GM12878 (cell line): ENCODE measurements around the gene FLYWCH2.

Experiments
- CREM ChIP-seq: IDR thresholded peaks from 2 replicates; pipeline ENCODE4 v1.6.1; 2014; ENCODE audit warnings: antibody characterized with exemption, low read depth
- CTCF ChIP-seq, 3 experiments: IDR thresholded peaks in 2 of 3; conservative IDR thresholded peaks in 1 of 3; 2 replicates each; pipeline ENCODE4 v1.5.1; 2011; ENCODE audit warnings: low read depth in 3 of 3, low read length in 3 of 3, mild to moderate bottlenecking in 3 of 3, control low read depth in 2 of 3, moderate library complexity in 2 of 3, inconsistent platforms in 1 of 3, mixed read lengths in 1 of 3; ENCODE audit not compliant: control insufficient read depth in 2 of 3, insufficient read depth in 1 of 3; ENCODE audit errors: extremely low read depth in 1 of 3
- EZH2 ChIP-seq: IDR thresholded peaks from 2 replicates; pipeline ENCODE4 v1.6.1; 2012; ENCODE audit warnings: low read depth, mild to moderate bottlenecking, control low read depth, inconsistent platforms, low read length, borderline replicate concordance; ENCODE audit not compliant: control insufficient read depth
- FOS ChIP-seq: IDR thresholded peaks from 3 replicates; pipeline ENCODE4 v1.6.1; 2011; ENCODE audit warnings: borderline replicate concordance; ENCODE audit not compliant: insufficient read length; ENCODE audit errors: extremely low read depth
- MXI1 ChIP-seq: fragments of 150-350 bp; IDR thresholded peaks from 2 replicates; pipeline ENCODE4 v1.6.1; 2011; ENCODE audit warnings: low read depth, mild to moderate bottlenecking, inconsistent platforms, low read length, improper control_type of control experiment
- MYC ChIP-seq: IDR thresholded peaks from 2 replicates; pipeline ENCODE4 v1.6.1; 2011; ENCODE audit warnings: mild to moderate bottlenecking, low read length, moderate library complexity, inconsistent platforms; ENCODE audit not compliant: insufficient read depth, insufficient replicate concordance, insufficient read length, severe bottlenecking
- POLR2A ChIP-seq: IDR thresholded peaks from 2 replicates; pipeline ENCODE4 v1.6.1; 2011; ENCODE audit warnings: low read depth, mild to moderate bottlenecking, low read length
- RAD21 ChIP-seq: IDR thresholded peaks from 2 replicates; pipeline ENCODE4 v1.6.1; 2011; ENCODE audit warnings: mild to moderate bottlenecking, low read depth, low read length, moderate library complexity; ENCODE audit not compliant: insufficient read depth
- SIN3A ChIP-seq: IDR thresholded peaks from 2 replicates; pipeline ENCODE4 v1.6.1; 2012; ENCODE audit warnings: low read depth, low read length, improper control_type of control experiment
- SPI1 ChIP-seq: IDR thresholded peaks from 2 replicates; pipeline ENCODE4 v1.6.1; 2011; ENCODE audit warnings: low read depth, mild to moderate bottlenecking, low read length, moderate library complexity, borderline replicate concordance; ENCODE audit not compliant: insufficient read depth
- SUZ12 ChIP-seq: fragments of 200-600 bp; sonication (generic); IDR thresholded peaks from one replicate; pipeline ENCODE4 v1.6.1; 2018; ENCODE audit warnings: antibody characterized with exemption, mild to moderate bottlenecking; ENCODE audit not compliant: unreplicated experiment
- YY1 ChIP-seq: IDR thresholded peaks from 2 replicates; pipeline ENCODE4 v1.6.1; 2011; ENCODE audit warnings: low read depth, mild to moderate bottlenecking, low read length

- TF ChIP-seq RAD21 (no peak), CTCF (IDR thresholded peaks at IDR 0.05 in 2 of 3, conservative IDR thresholded peaks at IDR 0.05 in 1 of 3; ENCODE audit: control insufficient read depth in 2 of 3, extremely low read depth in 1 of 3, insufficient read depth in 1 of 3, low read depth in 3 of 3, low read length in 3 of 3) (no peak), YY1 (no peak), MYC (no peak), SUZ12 (no peak), SPI1 (no peak), CREM (no peak), MXI1 (no peak), POLR2A (0 out of 2 replicates have a peak, but pooled peaks have one; percentile 13), SIN3A (no peak), EZH2 (no peak), FOS (no peak)
Measured at GRCh38 chr16:2904922-2905240, 21.9 kb downstream of the FLYWCH2 start.
